Gastrocnemius medialis (tissue), 4 donors: ENCODE results near the gene ZBTB8B.

Experiments
- POLR2A ChIP-seq, 2 donors: fragments of 450-650 bp; IDR thresholded peaks; one replicate each; pipeline ENCODE4 v1.6.1; 2017; ENCODE audit warnings: antibody characterized with exemption in 2 of 2, mild to moderate bottlenecking in 2 of 2, moderate library complexity in 2 of 2
- TF ChIP-seq, protein P1 (sequence below), 5 experiments: fragments of 450-650 bp in 3 of 5; fragments of 200-600 bp in 2 of 5; sonication (generic) in 2 of 5; IDR thresholded peaks in 4 of 5; conservative IDR thresholded peaks in 1 of 5; 1 replicate in 4 of 5; 2 replicates in 1 of 5; pipeline ENCODE4 v1.5.1; 2016 to 2019; ENCODE audit warnings: antibody characterized with exemption in 5 of 5, mild to moderate bottlenecking in 3 of 5, moderate library complexity in 3 of 5

GRCh38 chr1:32487182-32487581, 22.3 kb downstream of the ZBTB8B start:
- TF ChIP-seq, protein P1, sequence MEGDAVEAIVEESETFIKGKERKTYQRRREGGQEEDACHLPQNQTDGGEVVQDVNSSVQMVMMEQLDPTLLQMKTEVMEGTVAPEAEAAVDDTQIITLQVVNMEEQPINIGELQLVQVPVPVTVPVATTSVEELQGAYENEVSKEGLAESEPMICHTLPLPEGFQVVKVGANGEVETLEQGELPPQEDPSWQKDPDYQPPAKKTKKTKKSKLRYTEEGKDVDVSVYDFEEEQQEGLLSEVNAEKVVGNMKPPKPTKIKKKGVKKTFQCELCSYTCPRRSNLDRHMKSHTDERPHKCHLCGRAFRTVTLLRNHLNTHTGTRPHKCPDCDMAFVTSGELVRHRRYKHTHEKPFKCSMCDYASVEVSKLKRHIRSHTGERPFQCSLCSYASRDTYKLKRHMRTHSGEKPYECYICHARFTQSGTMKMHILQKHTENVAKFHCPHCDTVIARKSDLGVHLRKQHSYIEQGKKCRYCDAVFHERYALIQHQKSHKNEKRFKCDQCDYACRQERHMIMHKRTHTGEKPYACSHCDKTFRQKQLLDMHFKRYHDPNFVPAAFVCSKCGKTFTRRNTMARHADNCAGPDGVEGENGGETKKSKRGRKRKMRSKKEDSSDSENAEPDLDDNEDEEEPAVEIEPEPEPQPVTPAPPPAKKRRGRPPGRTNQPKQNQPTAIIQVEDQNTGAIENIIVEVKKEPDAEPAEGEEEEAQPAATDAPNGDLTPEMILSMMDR (IDR thresholded peaks at IDR 0.05 in 4 of 5, conservative IDR thresholded peaks at IDR 0.05 in 1 of 5), result no peak
- no peak for TF ChIP-seq POLR2A (IDR thresholded peaks at IDR 0.05)
